B cell (primary cell): Measurements from ENCODE around the gene SRD5A3. TPM values are rescaled to one million over a fixed set of nuclear protein-coding genes. Genes with fewer than 3 reads are reported as not detected.

Experiments
- ATAC-seq: fragments of 200-7000 bp; cut with Tn5 transposase; one replicate; pipeline ENCODE4 v1.10.0; 2021; ENCODE audit warnings: low read depth, mild to moderate bottlenecking, moderate number of reproducible peaks, moderate library complexity
- CTCF ChIA-PET: fragments of 350-600 bp; sonication (Branson Sonifier 250); formaldehyde crosslinking; loops from one replicate; lab custom pipeline; 2021; ENCODE audit warnings: antibody characterized with exemption, inconsistent platforms; lab: Charles Lee
- POLR2A ChIA-PET: fragments of 350-600 bp; sonication (Branson Sonifier 250); formaldehyde crosslinking; loops from one replicate; lab custom pipeline; 2021; ENCODE audit warnings: antibody characterized with exemption; lab: Charles Lee
- DNase-seq: peaks from one replicate; pipeline ENCODE4 v3.0.0; 2013
- H2AFZ ChIP-seq: 2 replicates; pipeline ENCODE4 v1.6.1; 2012; ENCODE audit warnings: mild to moderate bottlenecking, low read depth, low read length; ENCODE audit not compliant: insufficient read depth, poor library complexity, severe bottlenecking
- H3K27ac ChIP-seq, 2 donors: 1 replicate in 1 of 2; 2 replicates in 1 of 2; pipeline ENCODE4 v1.5.1; 2012 to 2013; ENCODE audit warnings: low read length in 2 of 2, mild to moderate bottlenecking in 2 of 2, moderate library complexity in 1 of 2
- H3K27me3 ChIP-seq, 4 experiments: fragments of 200-600 bp in 1 of 4; sonication (generic) in 1 of 4; replicated peaks in 1 of 4; 1 replicate in 2 of 4; 2 replicates in 2 of 4; pipeline versions ENCODE4 v1.6.1 to v1.7.0; 2013 to 2016; ENCODE audit warnings: low read length in 3 of 4, mild to moderate bottlenecking in 2 of 4, mixed read lengths in 1 of 4, moderate library complexity in 1 of 4; ENCODE audit not compliant: insufficient read depth in 4 of 4, control insufficient read depth in 3 of 4; ENCODE audit errors: control extremely low read depth in 1 of 4
- H3K36me3 ChIP-seq, 2 experiments: replicated peaks in 1 of 2; 1 replicate in 1 of 2; 2 replicates in 1 of 2; pipeline versions ENCODE4 v1.6.1 to v1.7.1; 2013; ENCODE audit warnings: low read length in 1 of 2; ENCODE audit not compliant: insufficient read depth in 2 of 2, control insufficient read depth in 1 of 2; ENCODE audit errors: control extremely low read depth in 1 of 2, extremely low read depth in 1 of 2
- H3K4me1 ChIP-seq, 2 donors: fragments of 200-600 bp in 1 of 2; sonication (generic) in 1 of 2; 1 replicate in 1 of 2; 2 replicates in 1 of 2; pipeline versions ENCODE4 v1.5.1 to v1.6.1; 2013 to 2017; ENCODE audit warnings: low read length in 2 of 2; ENCODE audit not compliant: control insufficient read depth in 2 of 2, insufficient read depth in 2 of 2
- H3K4me2 ChIP-seq: replicated peaks from 2 replicates; pipeline ENCODE3; 2012; ENCODE audit warnings: mild to moderate bottlenecking, low read depth, low read length; ENCODE audit not compliant: poor library complexity, severe bottlenecking
- H3K4me3 ChIP-seq, 5 experiments: fragments of 200-600 bp in 1 of 5; sonication (generic) in 1 of 5; 1 replicate in 3 of 5; 2 replicates in 2 of 5; pipeline versions ENCODE4 v1.5.1 to v1.7.0; 2011 to 2016; ENCODE audit warnings: low read length in 4 of 5, mild to moderate bottlenecking in 4 of 5, low read depth in 2 of 5, control low read depth in 1 of 5, moderate library complexity in 1 of 5; ENCODE audit not compliant: insufficient read depth in 1 of 5; ENCODE audit errors: control extremely low read depth in 1 of 5, extremely low read depth in 1 of 5
- H3K79me2 ChIP-seq: fragments of 200-600 bp; sonication (generic); one replicate; pipeline ENCODE4 v1.6.0; 2016; ENCODE audit warnings: low read length; ENCODE audit not compliant: control insufficient read depth, insufficient read depth
- H3K9ac ChIP-seq: fragments of 200-600 bp; sonication (generic); 2 replicates; pipeline ENCODE4 v1.6.1; 2017; ENCODE audit warnings: mild to moderate bottlenecking, low read length, moderate library complexity
- H3K9me3 ChIP-seq, 3 donors: one replicate each; pipeline versions ENCODE4 v1.6.1 to v1.7.1; 2013; ENCODE audit warnings: low read length in 2 of 3; ENCODE audit not compliant: control insufficient read depth in 2 of 3, insufficient read depth in 1 of 3; ENCODE audit errors: control extremely low read depth in 1 of 3
- H4K20me1 ChIP-seq: 2 replicates; pipeline ENCODE4 v1.6.0; 2012; ENCODE audit warnings: mild to moderate bottlenecking, low read length; ENCODE audit not compliant: insufficient read depth, control insufficient read depth, poor library complexity, severe bottlenecking
- H3K27ac Mint-ChIP-seq: one replicate; pipeline ENCODE4 v1.8.0; 2021; ENCODE audit warnings: mixed read lengths
- H3K27me3 Mint-ChIP-seq: one replicate; pipeline ENCODE4 v1.8.0; 2021; ENCODE audit warnings: mixed read lengths
- H3K4me1 Mint-ChIP-seq: one replicate; pipeline ENCODE4 v1.8.0; 2021; ENCODE audit warnings: mixed read lengths
- H3K4me3 Mint-ChIP-seq: one replicate; pipeline ENCODE4 v1.8.0; 2021; ENCODE audit warnings: mixed read lengths
- H3K9me3 Mint-ChIP-seq: one replicate; pipeline ENCODE4 v1.8.0; 2022; ENCODE audit warnings: mixed read lengths; ENCODE audit not compliant: insufficient read depth
- CTCF ChIP-seq: fragments of 200-600 bp; IDR thresholded peaks from one replicate; pipeline ENCODE4 v1.8.0; 2022; ENCODE audit warnings: antibody characterized with exemption, mild to moderate bottlenecking
- EZH2 ChIP-seq: IDR thresholded peaks from 2 replicates; pipeline ENCODE4 v1.6.1; 2012; ENCODE audit warnings: borderline replicate concordance, low read depth, mild to moderate bottlenecking, moderate library complexity, low read length; ENCODE audit not compliant: insufficient read depth, poor library complexity, severe bottlenecking
- WGBS: methylation state at CpG from one replicate; pipeline ENCODE4 v1.1.5; 2013; ENCODE audit warnings: missing lambda C conversion rate; ENCODE audit not compliant: insufficient coverage; 5-methylcytosine and 5-hydroxymethylcytosine counted together
- intact Hi-C: fragments of 100-400 bp; cut with micrococcal nuclease; formaldehyde crosslinking; loops from one replicate; pipeline ENCODE4 v1.10.0; 2022
- polyA plus RNA-seq: library from polyadenylated mRNA; depleted of rRNA; stranded (reverse); fragments of >200 nt; gene quantifications from 2 replicates; pipeline ENCODE4 v1.2.3, GENCODE V29; 2012
- total RNA-seq, 2 donors: library from RNA; stranded (reverse); fragments of 120-200 nt in 1 of 2; gene quantifications; 1 replicate in 1 of 2; 2 replicates in 1 of 2; pipeline versions ENCODE4 v1.2.3 to v1.2.4, GENCODE V29; 2013 to 2022

Gene SRD5A3
- total and polyA plus RNA-seq, 2 donors (not counting 1 experiment from before 2014, with no cell fraction given): 0.88 to 3.6 TPM

- POLR2A ChIA-PET: no interaction called here
- ATAC-seq: no peak
- Mint-ChIP-seq H3K27me3 (no peaks in the 10 kb centered on the region), H3K4me3 (no peak overlapping the region), H3K4me1 (no peaks in the 10 kb centered on the region), H3K9me3 (no peaks in the 10 kb centered on the region), H3K27ac (no peak overlapping the region)
- Histone ChIP-seq H3K9me3 (no peaks in the 10 kb centered on the region), H3K4me1 (no peaks in the 10 kb centered on the region), H3K4me2 (no peak overlapping the region), H3K9ac (no peak overlapping the region), H4K20me1 (no peaks in the 10 kb centered on the region), H3K27ac (no peak overlapping the region), H2AFZ (no peak overlapping the region), H3K27me3 (no peaks in the 10 kb centered on the region), H3K4me3 (no peak overlapping the region), H3K79me2 (no peaks in the 10 kb centered on the region), H3K36me3 (no peaks in the 10 kb centered on the region)
- no peak for DNase-seq
- intact Hi-C loops: no loop called here
- no CpG with 5 or more reads among the region's 3 CpGs for WGBS
- TF ChIP-seq EZH2 (no peak), CTCF (no peak)
- CTCF ChIA-PET: no interaction called here
These were observed 36.5 kb downstream of the SRD5A3 start for GRCh38 chr4:55382488-55383003.

- H3K27ac ChIP-seq: no peak overlapping the region
- intact Hi-C loops: no loop called here
- no peaks in the 10 kb centered on the region for H3K9me3 ChIP-seq
- H3K27me3 ChIP-seq: no peaks in the 10 kb centered on the region
- Mint-ChIP-seq H3K27me3 (no peaks in the 10 kb centered on the region), H3K4me3 (no peak overlapping the region), H3K4me1 (no peaks in the 10 kb centered on the region), H3K9me3 (no peaks in the 10 kb centered on the region), H3K27ac (no peak overlapping the region)
- H3K9ac ChIP-seq: no peak overlapping the region
- DNase-seq: no peak
- no peaks in the 10 kb centered on the region for H3K4me1 ChIP-seq
- no peaks in the 10 kb centered on the region for H4K20me1 ChIP-seq
- TF ChIP-seq EZH2 (no peak), CTCF (no peak)
- no peak overlapping the region for H3K4me3 ChIP-seq
- no peaks in the 10 kb centered on the region for H3K36me3 ChIP-seq
- no peaks in the 10 kb centered on the region for H3K79me2 ChIP-seq
- no peak for ATAC-seq
- 60% methylated on average over 2 of the region's 3 CpGs for WGBS
- ChIA-PET CTCF (no interaction called here), POLR2A (no interaction called here)
- no peak overlapping the region for H3K4me2 ChIP-seq
- no peak overlapping the region for H2AFZ ChIP-seq
These were observed 39.2 kb downstream of the SRD5A3 start for GRCh38 chr4:55385201-55385649.
